ENCODE results near the gene PPP1CA.

Gene PPP1CA

DNA sequence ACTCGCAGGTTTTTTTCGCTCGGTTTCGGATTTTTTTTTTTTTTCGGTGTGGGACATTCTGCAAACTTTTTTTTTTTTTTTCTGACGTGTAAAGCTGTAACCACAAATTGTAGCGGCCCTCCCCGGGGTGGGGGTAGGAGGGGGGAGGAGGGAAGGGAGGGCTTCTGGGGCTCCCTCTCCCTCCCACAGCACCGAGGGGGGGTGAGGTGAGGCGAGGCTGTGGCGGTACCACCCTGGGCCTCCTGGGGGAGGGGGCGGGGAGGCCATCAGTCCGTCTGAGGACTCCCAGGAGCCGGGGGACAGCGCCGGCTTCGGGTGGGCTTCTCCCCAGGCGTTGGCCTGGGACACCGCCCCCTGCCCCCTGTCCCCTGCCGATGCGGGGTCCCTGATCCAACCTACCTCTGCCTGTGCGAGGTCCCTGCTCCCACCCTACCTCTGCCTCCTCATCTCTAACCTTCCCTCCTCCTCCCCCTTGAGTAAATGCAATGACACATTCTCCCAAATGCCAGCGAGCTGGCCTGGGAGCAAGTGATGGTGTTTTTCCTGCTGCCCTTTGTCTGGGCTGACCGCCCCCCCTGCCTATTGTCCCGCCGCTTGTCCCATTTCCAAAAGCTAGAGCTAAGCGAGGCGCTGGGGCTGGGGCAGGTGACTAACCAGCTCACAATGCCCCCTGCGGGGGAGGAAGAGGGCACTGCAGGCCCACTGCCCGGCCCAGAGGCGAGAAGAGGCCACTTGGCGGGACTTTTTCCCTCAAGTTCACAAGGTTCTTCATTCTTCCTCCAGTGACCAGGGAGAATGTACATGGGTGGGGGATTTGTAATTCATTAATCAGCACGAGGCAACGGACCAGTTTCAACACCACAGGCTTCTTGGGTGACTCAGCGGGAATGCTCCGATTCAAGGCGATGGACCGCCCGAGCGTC lies 27.7 kb downstream of the PPP1CA start:
- H3K36me3 ChIP-seq (ENCODE audit: insufficient read depth), result no peaks in the 10 kb centered on the region
- H2AFZ ChIP-seq (ENCODE audit: low read depth), result peak overlapping the region; percentile 73
- peak overlapping the region; percentile 92 for H3K4me2 ChIP-seq
- peak overlapping the region; percentile 46; the same call in 1 of the 2 replicates for H3K9ac ChIP-seq
- H3K4me1 ChIP-seq (ENCODE audit: low read depth, poor library complexity, severe bottlenecking), result peaks cover 25% of the 10 kb centered on the region
- no peaks in the 10 kb centered on the region for H3K79me2 ChIP-seq (ENCODE audit: insufficient read depth, low read depth)
- H3K4me3 ChIP-seq (IDR thresholded peaks at IDR 0.05; ENCODE audit: insufficient read depth, low read depth, low read length), result no peak overlapping the region
- no peaks in the 10 kb centered on the region for H4K20me1 ChIP-seq (ENCODE audit: insufficient read depth)
- peaks cover 39% of the 10 kb centered on the region for H3K27me3 ChIP-seq (ENCODE audit: insufficient read depth, low read depth)
- TF ChIP-seq, protein P1, sequence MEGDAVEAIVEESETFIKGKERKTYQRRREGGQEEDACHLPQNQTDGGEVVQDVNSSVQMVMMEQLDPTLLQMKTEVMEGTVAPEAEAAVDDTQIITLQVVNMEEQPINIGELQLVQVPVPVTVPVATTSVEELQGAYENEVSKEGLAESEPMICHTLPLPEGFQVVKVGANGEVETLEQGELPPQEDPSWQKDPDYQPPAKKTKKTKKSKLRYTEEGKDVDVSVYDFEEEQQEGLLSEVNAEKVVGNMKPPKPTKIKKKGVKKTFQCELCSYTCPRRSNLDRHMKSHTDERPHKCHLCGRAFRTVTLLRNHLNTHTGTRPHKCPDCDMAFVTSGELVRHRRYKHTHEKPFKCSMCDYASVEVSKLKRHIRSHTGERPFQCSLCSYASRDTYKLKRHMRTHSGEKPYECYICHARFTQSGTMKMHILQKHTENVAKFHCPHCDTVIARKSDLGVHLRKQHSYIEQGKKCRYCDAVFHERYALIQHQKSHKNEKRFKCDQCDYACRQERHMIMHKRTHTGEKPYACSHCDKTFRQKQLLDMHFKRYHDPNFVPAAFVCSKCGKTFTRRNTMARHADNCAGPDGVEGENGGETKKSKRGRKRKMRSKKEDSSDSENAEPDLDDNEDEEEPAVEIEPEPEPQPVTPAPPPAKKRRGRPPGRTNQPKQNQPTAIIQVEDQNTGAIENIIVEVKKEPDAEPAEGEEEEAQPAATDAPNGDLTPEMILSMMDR (conservative IDR thresholded peaks at IDR 0.05; ENCODE audit: low read depth, low read length), result peak; percentile 53
- H3K27ac ChIP-seq, result no peak overlapping the region

DNA sequence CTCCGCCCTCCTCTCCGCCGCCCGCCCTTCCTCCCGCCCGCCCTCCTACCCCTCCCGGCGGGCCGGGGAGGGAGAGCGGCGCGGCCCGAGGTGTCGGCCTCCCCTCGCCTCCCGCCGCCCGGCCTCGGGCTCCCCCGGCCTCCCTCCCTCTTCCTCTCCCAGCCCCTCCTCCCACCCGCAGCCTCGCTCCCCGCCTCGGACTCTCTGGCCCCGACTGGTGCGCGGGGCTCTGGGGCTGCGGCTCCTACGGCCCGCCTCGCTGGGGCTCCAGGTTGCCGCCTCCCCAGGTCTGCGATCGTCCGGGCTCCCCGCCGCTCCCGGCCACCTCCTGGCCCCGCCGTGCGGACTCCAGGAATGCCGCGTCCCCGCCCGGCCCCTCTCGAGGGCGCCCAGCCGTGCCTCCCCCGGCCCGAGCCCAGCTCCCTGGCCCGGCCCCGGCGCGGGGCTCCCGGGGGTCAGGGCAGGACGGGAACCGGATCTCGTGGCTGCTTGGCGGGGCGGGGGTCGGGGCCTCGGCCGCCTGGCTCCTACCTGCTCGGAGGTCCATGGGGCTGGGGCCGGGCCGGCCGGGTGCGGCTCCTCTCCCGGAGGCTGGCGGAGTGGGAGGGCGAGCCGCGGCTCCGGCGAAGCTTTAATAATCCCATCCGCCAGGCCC lies 28.5 kb downstream of the PPP1CA start, which contains the start of gene CLCF1:
Gene CLCF1 (minus strand): TSS at position 606 of the 655 bp plus-strand sequence. CDS start 59 bp downstream, at position 547.
- H3K4me3 ChIP-seq (IDR thresholded peaks at IDR 0.05; ENCODE audit: insufficient read depth, low read depth, low read length), result no peak within 1 kb of the TSS
- H3K27ac ChIP-seq, result no peak within 1 kb of the TSS
- peak within 1 kb of the TSS; percentile 46; the same call in 1 of the 2 replicates for H3K9ac ChIP-seq
- H3K4me1 ChIP-seq (ENCODE audit: low read depth, poor library complexity, severe bottlenecking), result peaks cover 33% of the 10 kb centered on the region
- H3K27me3 ChIP-seq (ENCODE audit: insufficient read depth, low read depth), result peaks cover 39% of the 10 kb centered on the region
- peak within 1 kb of the TSS; percentile 92 for H3K4me2 ChIP-seq
- H3K79me2 ChIP-seq (ENCODE audit: insufficient read depth, low read depth), result no peaks in the 10 kb centered on the region
- no peaks in the 10 kb centered on the region for H3K36me3 ChIP-seq (ENCODE audit: insufficient read depth)
- TF ChIP-seq, protein P1 (conservative IDR thresholded peaks at IDR 0.05; ENCODE audit: low read depth, low read length), result no peak
- H4K20me1 ChIP-seq (ENCODE audit: insufficient read depth), result no peaks in the 10 kb centered on the region
- H2AFZ ChIP-seq (ENCODE audit: low read depth), result peak within 1 kb of the TSS; percentile 73

DNA sequence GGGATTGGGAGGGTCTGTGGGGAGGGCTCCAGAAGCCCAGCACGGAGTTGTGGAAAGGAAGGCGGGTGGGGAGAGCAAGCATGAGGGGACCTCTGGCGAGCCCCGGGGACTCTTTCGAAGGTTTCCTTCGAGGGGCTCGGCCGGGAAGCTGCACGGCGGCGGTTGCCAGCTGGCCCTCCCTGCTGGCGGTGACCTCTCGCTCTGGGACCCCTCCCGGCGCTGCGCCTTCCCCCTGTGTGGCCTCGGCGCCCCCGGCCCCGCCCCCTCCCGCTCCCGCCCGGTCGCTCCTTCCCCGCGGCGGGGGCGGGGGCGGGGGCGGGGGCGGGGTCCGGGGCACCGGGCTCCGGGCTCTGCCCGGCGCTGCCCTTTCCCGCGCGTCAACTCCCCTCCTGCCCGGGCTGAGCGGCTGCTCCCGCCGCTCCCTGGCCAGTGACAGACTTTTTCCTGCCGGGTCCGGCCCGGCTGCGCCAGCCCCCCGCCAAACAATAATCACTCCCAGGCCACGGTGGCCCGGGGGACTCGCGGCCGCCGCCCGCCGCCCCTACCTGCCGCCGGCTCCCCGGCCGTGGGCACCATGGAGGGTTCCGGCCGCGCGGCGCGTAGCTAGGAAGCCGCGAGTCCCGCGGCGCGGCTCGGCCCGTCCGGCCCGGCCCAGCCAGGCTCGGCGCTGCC lies 29.2 kb downstream of the PPP1CA start:
- no peak overlapping the region; the same call in 1 of the 2 replicates for H3K4me2 ChIP-seq
- H2AFZ ChIP-seq (ENCODE audit: low read depth), result peak overlapping the region; percentile 73
- H3K27ac ChIP-seq, result no peak overlapping the region

DNA sequence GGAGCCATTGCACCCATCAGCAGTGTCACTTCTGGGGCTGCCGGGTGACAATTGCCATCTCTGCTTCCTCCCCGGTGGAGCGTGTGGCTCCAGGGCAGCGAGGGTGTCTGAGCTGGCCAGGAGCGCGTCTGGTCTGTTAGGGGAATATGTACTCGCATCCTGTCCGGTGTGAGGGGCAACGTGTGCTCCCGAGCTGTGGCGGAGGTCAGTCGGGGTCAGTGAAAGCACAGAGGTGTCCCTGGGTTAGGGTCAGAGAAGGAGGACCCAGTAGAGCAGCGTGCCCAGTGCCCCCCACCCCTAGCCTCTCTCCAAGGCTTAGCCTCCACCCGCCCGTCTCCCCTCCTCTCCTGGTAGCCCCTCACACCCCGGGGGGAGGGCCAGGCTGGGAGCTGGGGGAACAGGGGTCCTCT lies 29.7 kb downstream of the PPP1CA start:
- peaks cover 36% of the 10 kb centered on the region for H3K4me1 ChIP-seq (ENCODE audit: low read depth, poor library complexity, severe bottlenecking)
- TF ChIP-seq, protein P1 (conservative IDR thresholded peaks at IDR 0.05; ENCODE audit: low read depth, low read length), result no peak
- no peaks in the 10 kb centered on the region for H3K36me3 ChIP-seq (ENCODE audit: insufficient read depth)
- no peak overlapping the region for H3K27ac ChIP-seq
- H3K9ac ChIP-seq, result no peak overlapping the region
- H3K27me3 ChIP-seq (ENCODE audit: insufficient read depth, low read depth), result peaks cover 31% of the 10 kb centered on the region
- no peak overlapping the region for H2AFZ ChIP-seq (ENCODE audit: low read depth)
- H3K4me3 ChIP-seq (IDR thresholded peaks at IDR 0.05; ENCODE audit: insufficient read depth, low read depth, low read length), result no peak overlapping the region
- H4K20me1 ChIP-seq (ENCODE audit: insufficient read depth), result no peaks in the 10 kb centered on the region
- no peak overlapping the region for H3K4me2 ChIP-seq
- no peaks in the 10 kb centered on the region for H3K79me2 ChIP-seq (ENCODE audit: insufficient read depth, low read depth)

More for the DNA sequence above, 29.2 kb downstream of the PPP1CA start:
- H3K27me3 ChIP-seq (ENCODE audit: insufficient read depth, low read depth), result peaks cover 36% of the 10 kb centered on the region
- H3K9ac ChIP-seq, result peak overlapping the region; percentile 46; the same call in 1 of the 2 replicates
- no peak overlapping the region for H3K4me3 ChIP-seq (IDR thresholded peaks at IDR 0.05; ENCODE audit: insufficient read depth, low read depth, low read length)
- TF ChIP-seq, protein P1 (conservative IDR thresholded peaks at IDR 0.05; ENCODE audit: low read depth, low read length), result no peak
- peaks cover 36% of the 10 kb centered on the region for H3K4me1 ChIP-seq (ENCODE audit: low read depth, poor library complexity, severe bottlenecking)
- no peaks in the 10 kb centered on the region for H4K20me1 ChIP-seq (ENCODE audit: insufficient read depth)
- no peaks in the 10 kb centered on the region for H3K79me2 ChIP-seq (ENCODE audit: insufficient read depth, low read depth)
- H3K36me3 ChIP-seq (ENCODE audit: insufficient read depth), result no peaks in the 10 kb centered on the region
